Activated CD8-positive, alpha-beta memory T cell treated with anti-CD3 and anti-CD28 coated beads for 24 hours (primary cell): ENCODE results near the gene SLX4IP.

ENCODE experiments used
- DNase-seq: peaks from one replicate; pipeline ENCODE4 v3.0.0-alpha.2; 2020

SLX4IP gene

DNA sequence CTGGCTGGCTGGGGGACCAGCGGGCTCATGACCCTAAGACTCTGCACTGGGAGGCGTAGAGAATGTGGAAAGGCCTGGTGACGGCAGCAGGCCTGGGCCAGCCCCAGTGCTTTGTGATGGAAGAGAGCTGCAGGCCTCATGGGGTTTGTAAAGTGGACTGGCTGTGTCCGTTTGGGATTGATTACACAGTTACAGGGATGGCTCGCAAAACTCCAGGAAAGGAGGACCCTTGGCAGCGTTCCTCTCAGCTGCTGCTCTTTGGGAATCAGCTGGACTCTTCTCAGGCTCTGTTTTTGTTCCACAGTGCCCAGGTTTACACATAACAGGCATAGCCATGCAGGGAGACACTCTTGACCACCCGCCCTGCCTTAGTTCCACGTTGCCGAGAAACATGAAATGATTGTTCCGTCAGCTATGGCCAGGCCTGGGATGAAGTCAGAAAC is 89.0 kb downstream of the SLX4IP start:
- no peak for DNase-seq

DNA sequence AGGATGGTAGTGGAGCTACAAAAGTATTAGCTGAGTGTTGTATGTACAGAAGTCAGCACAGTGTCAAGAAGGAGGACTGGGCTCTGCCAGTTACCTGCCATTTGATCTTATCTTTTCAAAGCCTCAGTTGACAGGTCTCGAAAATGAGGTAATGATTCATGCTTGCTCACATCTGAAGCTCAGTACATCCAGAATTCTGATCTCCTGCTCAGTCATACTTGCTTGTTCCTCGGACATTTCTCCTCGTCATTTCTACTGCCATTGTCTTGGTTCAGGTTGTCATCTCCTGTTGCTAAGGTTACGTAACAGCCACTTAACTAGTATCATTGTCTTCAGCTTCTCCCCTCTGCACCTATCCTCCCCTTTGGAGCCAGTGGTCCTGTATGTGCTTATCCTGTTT is 89.5 kb downstream of the SLX4IP start:
- no peak for DNase-seq

DNA sequence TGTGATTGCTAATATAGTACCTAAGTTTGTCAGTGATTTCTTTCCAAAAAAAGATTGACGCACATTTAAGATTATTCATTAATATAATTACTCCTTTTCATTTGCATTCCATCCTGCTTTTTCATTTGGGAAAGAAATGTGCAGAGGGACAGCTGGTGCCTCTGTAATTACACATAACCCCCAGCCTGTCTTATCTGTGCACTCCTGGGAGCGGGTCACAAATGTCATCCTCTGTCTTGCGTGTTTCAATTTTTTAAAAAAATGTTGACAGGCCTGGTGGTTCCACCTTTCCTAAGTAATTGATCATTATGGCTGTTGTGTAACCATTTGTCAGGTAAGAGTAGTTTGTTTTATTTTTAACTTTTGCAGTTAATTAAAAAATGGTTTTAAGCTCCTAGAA is 92.7 kb downstream of the SLX4IP start:
- no peak for DNase-seq

DNA sequence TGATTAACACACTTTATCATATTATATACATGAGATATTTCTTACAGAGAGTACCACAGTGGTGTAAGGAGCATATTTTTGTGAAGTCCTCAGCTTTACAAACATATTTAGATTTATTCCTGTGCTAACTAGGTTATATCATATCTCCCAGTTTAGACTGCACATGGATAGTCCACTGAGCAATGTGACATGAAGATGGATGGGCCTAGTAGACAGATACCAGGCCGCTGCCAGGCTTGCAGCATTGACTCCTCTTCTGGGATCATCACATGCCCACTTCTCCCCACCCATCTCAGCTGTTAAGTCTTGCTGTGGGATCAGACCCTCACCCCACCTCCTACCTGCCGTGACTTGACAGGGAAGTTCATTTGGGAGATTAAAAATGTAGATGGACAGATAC is 95.8 kb downstream of the SLX4IP start:
- DNase-seq, result no peak

DNA sequence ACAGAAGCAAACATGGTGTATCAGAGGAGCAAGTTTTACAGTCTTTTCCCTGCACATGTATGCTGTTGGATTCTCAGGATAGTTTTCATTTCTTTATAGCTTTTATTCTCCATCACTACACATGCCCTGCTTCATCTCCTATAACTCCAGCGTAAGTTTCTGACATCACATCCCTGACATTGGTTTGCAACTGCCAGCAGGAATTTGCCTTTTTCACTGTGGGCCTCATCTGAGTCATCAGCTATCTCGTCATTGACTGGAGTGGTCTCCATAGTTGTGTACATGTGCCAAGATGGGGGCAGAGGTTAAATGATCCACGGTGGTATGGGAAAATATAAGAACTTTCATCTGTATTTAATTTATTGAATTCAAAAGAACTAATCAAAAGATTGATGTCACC is 96.7 kb downstream of the SLX4IP start:
- no peak for DNase-seq

DNA sequence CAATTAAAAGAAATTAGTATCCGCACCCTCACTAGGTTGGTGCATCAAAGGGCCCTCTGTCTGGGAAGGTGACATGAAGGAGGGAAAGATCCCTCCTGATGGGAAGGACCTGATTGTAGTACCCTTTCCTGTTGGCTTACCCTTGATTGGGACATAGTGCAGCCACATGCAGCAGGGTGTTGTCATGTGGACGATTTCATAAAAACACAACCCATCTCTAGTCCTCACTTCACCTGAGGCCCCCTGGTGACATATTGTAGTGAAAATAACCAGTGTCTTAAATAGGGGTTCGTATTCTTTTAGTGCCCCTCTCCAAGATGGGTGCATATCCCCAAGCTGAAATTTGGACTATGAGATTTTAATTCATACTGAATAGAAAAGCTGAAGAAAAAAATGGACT is 97.3 kb downstream of the SLX4IP start:
- DNase-seq, result no peak

DNA sequence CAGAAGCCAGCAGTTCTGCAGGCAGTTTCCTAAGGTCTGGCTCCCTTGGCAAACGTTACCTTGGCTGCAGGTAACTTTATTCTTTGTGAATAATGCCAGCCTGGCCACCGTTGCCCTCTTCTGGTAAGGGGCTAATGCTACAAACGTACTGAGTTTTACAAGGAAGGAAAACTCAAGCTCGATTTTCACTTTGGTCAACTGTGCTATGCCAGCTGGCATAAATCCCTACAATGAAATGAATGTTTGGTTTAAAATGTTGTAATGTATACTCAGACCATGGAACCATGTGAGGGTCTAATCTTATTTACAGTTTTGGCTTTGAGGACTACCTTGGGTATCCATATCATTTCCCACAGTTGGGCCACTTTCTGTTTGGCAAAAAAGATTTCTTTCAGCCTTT is 101.4 kb downstream of the SLX4IP start:
- DNase-seq, result no peak

DNA sequence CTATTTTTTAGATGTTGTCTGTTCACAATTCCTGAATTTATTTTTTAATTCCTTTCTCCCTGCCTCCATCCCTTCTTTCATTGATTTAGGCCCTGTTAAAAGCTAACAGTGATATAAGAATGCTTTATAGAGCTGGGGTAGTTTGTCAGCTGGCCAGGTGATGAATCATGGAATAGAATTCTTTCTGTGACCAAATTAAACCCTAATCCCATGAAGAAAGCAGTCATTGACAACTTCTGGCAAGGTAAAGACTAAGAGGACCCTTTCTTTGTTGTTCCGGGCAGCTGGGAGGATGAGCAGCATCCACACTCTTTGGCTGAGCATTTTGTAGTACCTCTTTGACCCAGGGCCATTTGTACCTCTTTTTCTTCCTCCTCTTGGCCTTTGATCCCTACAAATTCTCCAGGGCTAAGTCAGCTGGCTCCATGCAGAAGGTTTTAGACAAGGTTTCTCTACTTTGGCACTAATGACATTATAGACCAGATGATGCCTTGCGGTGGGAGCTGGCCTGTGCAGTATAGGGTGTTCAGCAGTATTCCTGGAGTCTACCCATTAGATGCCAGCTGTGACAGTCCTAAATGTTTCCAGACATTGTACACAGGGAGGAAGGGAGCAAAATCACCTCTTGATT is 102.9 kb downstream of the SLX4IP start:
- no peak for DNase-seq

DNA sequence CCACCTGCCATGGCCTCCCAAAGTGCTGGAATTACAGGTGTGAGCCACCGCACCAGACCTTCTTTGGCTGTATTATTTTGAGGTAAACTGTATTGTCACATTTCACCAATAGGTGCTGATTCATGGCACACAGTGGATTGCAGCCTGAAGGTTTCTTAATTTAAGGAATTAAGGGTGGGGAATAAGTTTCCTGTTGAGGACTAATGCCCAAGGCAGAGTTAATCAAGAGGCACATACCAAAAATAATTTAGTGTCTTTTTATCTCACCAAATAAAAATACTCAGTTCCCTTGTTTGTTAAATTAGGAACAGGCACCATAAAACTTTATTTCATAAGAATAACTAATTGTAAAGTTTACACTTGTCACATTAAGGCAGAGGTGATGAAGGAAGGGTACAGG is 103.7 kb downstream of the SLX4IP start:
- DNase-seq, result no peak

DNA sequence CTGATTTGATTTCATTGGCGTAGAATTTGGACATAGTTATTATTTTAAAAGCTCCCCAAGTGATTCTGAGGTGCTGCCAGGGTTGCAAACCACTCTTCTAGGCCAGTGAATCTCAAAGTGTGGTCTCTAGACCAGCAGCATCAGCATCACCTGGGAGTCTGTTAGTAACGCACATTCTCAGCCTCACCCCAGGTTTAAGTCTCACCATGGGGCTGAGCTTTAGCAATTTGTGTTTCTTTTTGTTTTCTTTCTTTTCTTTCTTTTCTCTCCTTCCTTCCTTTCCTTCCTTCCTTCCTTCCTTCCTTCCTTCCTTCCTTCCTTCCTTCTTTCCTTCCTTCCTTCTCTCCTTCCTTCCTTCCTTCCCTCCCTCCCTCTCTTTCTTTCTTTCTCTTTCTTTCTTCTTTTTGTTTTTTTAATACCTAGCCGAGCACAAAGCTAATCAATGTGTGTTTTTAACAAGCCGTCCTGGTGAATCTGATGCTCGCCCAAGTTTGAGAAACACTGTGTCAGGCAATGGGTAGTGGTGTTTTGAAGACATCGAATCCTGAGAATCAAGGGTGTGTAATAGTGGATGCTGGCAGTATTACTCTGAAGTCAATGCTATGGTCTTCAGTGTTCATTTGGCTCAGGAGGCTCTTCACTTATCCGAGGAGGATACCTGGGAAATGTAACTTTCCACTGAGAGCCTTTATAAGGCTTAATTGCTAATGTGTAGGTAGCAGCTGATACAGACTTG is 104.9 kb downstream of the SLX4IP start:
- DNase-seq, result no peak

DNA sequence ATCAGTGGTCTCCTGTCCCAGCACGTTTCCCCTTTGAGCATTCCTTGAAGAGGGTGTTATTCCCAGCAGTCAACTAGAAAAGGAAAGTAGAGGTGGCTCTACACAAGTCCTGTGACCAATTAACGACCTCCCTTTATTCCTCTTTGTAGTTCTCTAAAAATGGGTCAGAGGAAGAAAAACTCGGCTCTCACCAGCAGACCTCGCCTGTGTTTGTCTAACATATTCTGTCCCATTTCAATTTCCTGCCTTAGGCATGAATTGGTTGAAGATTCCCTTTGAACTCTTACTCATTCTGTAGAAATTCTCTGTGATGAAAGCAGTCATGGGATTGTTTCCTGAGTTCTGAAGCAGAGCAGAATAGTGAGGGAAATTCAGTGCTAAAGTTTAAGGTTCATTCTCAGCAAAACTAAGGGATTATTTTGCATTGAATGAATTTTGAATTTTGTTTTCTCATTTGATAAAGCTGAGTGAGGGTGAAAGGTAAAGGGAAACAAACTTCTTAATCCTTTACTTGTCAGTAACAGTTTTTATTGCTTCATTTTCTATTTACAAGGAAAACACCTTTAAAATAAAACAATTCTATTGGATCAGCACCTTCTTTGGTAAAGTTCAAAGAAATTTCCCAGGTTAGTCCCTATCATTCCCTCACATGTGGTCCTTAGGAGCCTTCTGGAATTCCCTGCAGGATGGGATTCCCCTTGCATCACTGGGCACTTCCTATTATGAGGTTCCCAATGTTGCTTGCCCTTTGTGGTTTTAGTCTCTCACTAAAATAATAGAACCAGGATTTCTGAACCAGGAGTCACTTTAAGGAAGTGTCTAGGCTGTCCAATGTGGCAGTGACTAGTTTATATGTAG is 105.8 kb downstream of the SLX4IP start:
- no peak for DNase-seq

DNA sequence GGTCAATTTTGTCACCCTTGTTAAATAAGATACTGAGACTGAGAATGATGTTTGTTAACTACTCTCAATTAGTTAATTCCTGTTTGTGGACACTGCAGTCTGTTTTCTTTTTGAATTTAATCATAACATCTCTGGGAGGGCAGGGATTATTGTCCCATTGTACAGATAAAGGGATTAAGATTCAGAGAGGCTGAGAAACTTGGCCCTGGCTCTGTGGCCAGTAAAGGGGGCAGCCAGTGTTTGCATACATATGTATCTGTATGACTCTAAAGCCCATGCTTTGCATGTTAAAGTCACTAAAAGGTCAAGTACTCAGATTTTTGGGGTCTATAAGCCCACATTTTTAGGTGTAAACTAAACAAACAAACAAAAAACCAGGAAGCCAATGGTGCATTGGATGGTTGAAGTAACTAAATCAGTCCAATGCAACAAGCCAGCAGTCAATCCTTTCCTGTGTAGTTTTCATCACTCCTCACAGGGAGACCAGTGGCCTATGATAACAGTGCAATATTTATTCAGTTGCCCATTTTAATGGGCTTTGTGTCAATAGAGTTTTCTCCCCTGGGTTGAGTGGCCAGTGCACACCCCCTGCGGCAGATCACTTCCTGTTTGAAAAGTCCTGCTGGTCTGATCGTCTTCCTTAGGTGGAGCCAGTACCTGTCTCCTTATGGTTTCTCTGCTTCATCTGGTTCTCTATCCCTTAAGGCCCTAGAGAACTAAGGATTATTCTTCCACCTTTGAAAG is 106.7 kb downstream of the SLX4IP start:
- DNase-seq, result no peak

DNA sequence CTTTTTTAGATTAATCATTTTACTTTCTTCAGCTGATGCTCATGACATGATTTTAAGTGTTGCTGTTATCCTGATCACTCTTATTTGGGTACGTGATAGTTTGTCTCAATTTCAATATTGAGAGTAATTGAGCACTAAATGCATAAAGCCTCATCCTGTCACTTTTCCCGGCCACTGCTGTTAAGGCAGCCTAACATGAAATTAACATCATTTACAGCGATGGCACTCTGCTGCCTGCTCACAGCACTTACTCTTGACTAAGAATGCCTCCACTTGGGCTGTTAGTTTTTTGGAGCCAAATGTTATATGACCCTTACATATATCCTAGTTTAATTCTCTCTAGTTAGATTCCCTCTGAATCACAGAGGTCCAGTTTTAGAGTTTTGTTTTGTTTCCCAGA is 107.3 kb downstream of the SLX4IP start:
- no peak for DNase-seq

DNA sequence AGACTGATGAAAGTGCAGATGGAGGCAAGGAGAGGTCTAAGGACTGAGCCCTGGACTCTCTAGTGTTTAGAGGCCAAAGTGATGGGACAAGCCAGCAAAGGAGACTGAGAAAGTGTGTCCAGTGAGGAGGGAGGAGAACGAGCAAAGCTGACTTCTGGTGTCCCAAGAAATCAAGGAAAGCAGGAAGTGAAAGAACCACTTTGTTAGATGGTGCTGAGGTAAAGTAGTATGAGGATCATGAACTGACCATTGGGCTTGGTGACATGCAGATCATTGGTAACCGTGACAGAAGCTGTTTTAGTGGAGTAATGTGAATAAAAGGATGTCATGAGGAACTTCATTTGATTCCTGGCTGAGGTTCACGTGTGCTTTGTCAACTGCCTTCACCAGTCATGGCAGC is 108.4 kb downstream of the SLX4IP start:
- DNase-seq, result no peak

DNA sequence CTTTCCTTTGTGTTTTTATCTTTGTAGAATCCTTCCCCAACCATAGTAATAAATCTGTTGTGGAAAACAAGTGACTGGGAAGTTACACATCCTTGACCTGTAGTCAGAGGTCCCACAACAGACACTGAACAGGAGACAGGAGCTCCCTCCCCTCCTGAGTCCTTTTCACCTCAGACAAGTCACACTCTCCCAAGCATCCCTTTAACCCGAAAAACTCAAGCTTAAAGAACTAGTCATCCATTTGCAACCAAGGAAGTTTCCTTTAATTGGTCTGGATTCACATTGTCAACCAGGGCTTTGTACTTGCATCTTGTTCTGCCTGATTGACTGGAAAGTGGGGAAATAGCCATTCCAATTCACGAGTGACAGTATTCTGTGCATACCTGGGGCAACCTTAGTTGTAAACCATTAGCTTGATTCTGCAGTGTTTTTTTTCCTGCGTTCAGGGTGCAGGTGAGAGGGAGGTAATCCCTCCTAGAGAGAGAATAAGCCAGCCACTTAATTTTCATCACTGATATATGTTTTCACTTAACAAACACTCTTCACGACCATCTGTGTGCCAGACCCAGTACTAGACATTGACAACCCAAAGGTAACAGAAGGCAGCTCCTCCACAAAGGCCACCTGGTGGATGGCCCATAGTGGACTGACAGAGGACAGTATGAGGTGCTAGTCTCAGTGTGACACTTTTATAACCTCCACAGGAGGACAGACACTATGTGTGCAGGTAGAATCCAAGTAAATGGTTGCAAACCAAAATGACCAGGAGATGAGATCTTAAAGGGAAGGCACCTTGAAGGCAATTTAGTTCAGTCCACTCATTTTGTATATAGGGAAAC is 112.4 kb downstream of the SLX4IP start:
- DNase-seq, result no peak

DNA sequence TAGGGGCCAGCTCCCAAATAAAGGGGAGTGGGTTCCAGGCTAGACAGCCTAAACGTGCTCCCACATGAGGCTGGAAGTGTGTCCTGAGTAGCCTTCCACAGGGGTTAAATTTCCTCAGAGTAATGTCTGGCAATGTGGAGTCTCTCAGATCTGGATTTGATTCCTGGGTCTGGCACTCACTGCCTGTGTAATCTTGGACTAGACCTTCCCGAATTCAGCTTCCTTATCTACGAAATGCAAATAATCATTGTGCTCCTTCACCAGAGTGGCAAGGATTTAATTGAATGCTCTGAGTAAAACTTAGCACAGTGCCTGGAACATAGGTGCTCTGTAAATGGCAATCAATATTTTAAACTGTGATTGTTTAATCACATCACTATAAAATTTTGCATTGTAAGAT is 114.4 kb downstream of the SLX4IP start:
- no peak for DNase-seq

DNA sequence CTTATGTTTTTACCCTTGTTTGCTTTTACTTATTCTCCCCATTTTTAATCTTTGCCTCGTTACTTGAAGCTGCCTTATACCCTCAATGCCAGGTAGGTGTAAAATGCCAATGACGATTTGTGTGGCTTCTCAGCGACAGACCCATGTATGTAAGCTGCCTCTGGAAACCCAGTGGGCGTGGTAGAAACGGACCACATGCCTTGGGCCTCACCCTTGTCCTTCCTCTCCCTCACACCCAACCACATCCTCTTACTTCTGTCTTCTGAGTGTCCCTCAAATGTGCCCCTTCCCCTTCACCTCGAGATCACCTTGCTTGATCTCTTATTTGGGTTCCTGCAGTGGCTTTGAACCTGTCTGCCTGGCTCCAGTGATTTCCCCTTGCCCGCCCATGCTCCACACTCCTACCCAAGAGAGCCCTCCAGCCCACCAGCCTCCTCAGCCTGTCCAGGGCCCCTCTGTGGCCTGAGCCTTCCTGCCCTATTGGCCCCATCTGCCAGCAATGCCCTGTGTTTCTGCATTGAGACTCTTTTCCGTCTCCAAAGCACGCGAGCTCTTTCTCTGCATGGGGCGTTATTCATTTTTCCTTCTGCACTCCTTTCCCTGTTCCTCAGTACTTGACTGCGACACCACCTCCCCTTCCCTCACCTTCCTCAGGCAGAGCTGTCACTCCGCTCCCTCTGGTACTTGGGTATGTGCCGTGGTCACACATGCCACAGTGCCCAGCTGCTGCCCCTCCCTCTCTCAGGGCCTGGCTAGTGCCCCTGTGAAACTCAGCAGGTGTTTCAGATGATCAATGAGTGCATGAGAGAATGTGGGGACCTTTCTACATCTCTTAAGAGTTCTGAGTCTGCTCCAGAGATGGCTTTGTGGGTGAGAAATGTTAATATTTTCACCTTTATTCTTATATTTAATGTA is 115.4 kb downstream of the SLX4IP start:
- no peak for DNase-seq

DNA sequence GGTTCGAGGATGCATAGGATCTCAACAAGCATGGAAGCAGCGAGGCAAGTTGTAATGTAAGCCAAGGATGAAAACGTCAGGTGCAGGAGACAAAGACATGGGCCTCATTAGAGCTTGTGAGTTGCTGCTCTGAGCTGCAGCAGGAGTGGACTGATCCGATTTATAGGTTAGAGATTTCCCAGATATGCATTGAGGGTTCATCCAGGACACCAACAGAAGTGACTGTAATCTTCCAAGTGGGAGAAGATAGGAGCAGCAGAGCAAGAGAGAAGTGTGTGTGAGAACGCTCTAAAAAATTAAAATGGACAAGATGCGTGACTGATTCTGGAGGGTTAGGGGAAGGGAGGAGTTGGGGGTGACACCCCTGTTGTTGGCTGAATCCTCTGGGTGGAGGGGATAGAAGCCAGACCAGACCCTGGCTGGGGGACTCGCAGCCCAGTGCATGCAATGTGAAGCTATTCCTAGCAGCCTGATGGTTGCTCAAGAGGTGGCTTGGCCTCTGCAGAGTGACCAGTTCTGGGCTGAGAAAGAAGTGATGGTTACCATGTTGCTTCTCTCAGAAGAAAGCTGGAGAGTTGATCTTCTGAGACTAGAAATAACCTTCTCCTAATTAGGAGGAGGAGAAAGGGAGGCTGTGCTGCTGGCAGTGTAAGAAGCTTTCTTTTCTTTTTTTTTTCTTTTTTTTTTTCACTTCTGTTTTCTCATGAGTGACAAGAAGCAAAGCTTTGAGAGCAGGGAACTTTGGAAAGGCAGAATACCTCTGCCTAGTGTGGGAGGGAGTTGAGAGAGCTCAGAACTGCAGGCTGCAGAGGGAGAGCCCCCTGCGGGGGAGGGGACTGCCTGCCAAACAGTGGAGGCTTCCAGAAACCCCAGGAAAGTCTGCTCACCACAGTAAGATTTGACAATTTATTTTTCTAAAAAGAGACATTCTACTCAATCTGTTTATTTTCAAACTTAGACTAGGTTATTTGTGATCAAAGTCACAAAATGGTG is 116.9 kb downstream of the SLX4IP start:
- no peak for DNase-seq

DNA sequence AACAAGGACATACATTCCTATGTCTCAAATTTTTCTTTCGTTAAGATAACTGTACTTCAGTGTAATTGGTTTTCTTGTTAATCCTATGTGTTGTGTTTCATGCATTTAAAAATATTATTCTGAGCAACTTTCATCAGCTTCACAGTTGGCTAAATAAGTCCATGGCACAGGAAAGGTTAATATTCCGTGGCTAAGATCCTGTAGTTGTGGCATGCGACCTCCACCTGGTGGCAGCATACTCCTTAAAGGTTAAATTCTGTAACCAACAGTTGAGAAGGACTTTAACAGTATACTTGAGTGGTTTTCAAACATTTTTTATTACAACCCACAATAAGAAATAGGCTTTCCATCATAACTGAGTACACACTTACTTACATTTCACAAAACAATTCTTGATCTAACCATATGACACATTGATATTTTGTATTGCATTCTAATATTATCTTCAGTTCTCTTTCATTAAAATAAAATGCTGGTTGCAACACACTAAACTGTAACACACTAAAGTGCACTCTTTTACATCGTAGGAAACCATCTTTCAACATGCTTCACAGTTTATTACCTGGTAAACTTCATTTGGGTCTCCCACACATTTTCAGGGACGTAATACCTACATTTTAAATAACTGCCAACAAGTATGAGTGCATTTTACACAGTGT is 118.3 kb downstream of the SLX4IP start:
- DNase-seq, result peak; percentile 67
